ENCODE data around the gene UBE2F.

The UBE2F gene

DNA sequence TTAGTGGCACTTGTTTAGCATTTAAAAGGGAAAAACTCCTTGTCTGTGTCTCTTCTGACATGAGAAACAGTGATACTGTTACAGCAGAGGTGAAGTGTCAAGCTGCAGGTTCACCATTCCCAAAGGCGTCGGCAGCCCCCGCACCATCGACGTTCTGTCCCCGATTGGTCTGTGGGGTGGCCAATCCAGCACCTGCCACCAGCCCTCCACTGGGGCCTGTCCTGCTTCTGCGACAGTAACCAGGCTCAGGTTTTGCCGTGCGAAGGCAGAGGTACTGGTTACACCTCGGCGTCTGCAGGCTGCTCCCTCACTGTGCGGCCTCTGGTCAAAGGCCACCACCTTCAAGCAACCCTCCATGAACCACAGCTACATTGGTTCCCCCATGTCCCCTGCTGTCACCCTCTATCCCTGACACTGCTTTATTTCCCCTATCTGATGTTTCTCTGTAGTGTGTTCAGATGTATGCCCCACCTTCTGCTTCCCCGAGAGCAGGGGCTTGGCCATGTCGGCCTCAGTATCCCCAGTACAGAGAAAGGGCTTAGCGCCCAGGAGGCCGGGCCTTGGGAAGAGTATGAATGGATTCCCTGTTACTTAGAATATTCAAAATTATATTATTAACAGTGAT lies 124.7 kb downstream of the UBE2F start:
- Histone ChIP-seq H3K4me3 (ENCODE audit: low read length) (no peak overlapping the region), H3K9me3 (ENCODE audit: insufficient read depth, low read length) (no peaks in the 10 kb centered on the region), H3K27ac (ENCODE audit: low read length) (no peak overlapping the region), H3K4me2 (ENCODE audit: low read length) (no peak overlapping the region), H3K9ac (ENCODE audit: low read length) (no peak overlapping the region), H3K79me2 (ENCODE audit: low read length) (no peaks in the 10 kb centered on the region), H3K4me1 (ENCODE audit: low read length) (peaks cover 7% of the 10 kb centered on the region), H3K27me3 (ENCODE audit: low read depth, low read length) (no peaks in the 10 kb centered on the region), H4K20me1 (ENCODE audit: insufficient read depth, low read length) (no peaks in the 10 kb centered on the region), H3K36me3 (replicated peaks; ENCODE audit: low read depth, low read length) (no peaks in the 10 kb centered on the region), H2AFZ (ENCODE audit: low read depth, low read length) (no peak overlapping the region)
- TF ChIP-seq, protein P1, sequence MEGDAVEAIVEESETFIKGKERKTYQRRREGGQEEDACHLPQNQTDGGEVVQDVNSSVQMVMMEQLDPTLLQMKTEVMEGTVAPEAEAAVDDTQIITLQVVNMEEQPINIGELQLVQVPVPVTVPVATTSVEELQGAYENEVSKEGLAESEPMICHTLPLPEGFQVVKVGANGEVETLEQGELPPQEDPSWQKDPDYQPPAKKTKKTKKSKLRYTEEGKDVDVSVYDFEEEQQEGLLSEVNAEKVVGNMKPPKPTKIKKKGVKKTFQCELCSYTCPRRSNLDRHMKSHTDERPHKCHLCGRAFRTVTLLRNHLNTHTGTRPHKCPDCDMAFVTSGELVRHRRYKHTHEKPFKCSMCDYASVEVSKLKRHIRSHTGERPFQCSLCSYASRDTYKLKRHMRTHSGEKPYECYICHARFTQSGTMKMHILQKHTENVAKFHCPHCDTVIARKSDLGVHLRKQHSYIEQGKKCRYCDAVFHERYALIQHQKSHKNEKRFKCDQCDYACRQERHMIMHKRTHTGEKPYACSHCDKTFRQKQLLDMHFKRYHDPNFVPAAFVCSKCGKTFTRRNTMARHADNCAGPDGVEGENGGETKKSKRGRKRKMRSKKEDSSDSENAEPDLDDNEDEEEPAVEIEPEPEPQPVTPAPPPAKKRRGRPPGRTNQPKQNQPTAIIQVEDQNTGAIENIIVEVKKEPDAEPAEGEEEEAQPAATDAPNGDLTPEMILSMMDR (IDR thresholded peaks at IDR 0.05; ENCODE audit: low read depth, low read length) = no peak
- TF ChIP-seq EZH2phosphoT487 (IDR thresholded peaks at IDR 0.05; ENCODE audit: low read depth) = no peak
